Measurements from ENCODE around the gene BLMH.

GRCh38 chr17:30290077-30290476 lies 1.7 kb downstream of the BLMH start:
- no peak for TF ChIP-seq CTCF (conservative IDR thresholded peaks at IDR 0.05; ENCODE audit: low read depth, low read length)
- no peak for TF ChIP-seq EZH2 (IDR thresholded peaks at IDR 0.05; ENCODE audit: borderline replicate concordance, low read depth, low read length, poor library complexity, severe bottlenecking)

Measured in A673 (cell line).